ENCODE results near the gene ARHGAP10.
"Not testable (repeated sequence)": the region's sequence is repeated elsewhere in the genome, so short reads cannot be mapped to it uniquely, and the experiment has no call there.

Gene ARHGAP10

GRCh38 chr4:147912106-147912505, 180.2 kb downstream of the ARHGAP10 start:
- DNase-seq (ENCODE audit: low read depth, low spot score), result not testable (repeated sequence)

GRCh38 chr4:147913137-147913536, 181.2 kb downstream of the ARHGAP10 start:
- no peak for DNase-seq (ENCODE audit: low read depth, low spot score)

GRCh38 chr4:147916351-147916750, 184.5 kb downstream of the ARHGAP10 start:
- DNase-seq (ENCODE audit: low read depth, low spot score), result no peak

- no peak for DNase-seq (ENCODE audit: low read depth, low spot score)
Observed at GRCh38 chr4:147923381-147923780, 191.5 kb downstream of the ARHGAP10 start.

GRCh38 chr4:147923854-147924253, 192.0 kb downstream of the ARHGAP10 start:
- DNase-seq (ENCODE audit: low read depth, low spot score), result no peak

GRCh38 chr4:147924604-147925412, 192.9 kb downstream of the ARHGAP10 start:
- no peak for DNase-seq (ENCODE audit: low read depth, low spot score)

- DNase-seq (ENCODE audit: low read depth, low spot score), result no peak
Observed at GRCh38 chr4:147927377-147928137, 195.7 kb downstream of the ARHGAP10 start.

- no peak for DNase-seq (ENCODE audit: low read depth, low spot score)
Observed at GRCh38 chr4:147928400-147928799, 196.5 kb downstream of the ARHGAP10 start.

GRCh38 chr4:147929746-147930145, 197.9 kb downstream of the ARHGAP10 start:
- DNase-seq (ENCODE audit: low read depth, low spot score), result no peak

- no peak for DNase-seq (ENCODE audit: low read depth, low spot score)
Observed at GRCh38 chr4:147933316-147933715, 201.4 kb downstream of the ARHGAP10 start.

GRCh38 chr4:147933779-147934178, 201.9 kb downstream of the ARHGAP10 start:
- DNase-seq (ENCODE audit: low read depth, low spot score), result no peak

GRCh38 chr4:147938496-147938895, 206.6 kb downstream of the ARHGAP10 start:
- DNase-seq (ENCODE audit: low read depth, low spot score), result no peak

GRCh38 chr4:147940171-147940570, 208.3 kb downstream of the ARHGAP10 start:
- DNase-seq (ENCODE audit: low read depth, low spot score), result no peak

GRCh38 chr4:147941373-147941772, 209.5 kb downstream of the ARHGAP10 start:
- no peak for DNase-seq (ENCODE audit: low read depth, low spot score)

- DNase-seq (ENCODE audit: low read depth, low spot score), result no peak
Observed at GRCh38 chr4:147942729-147943128, 210.8 kb downstream of the ARHGAP10 start.

- no peak for DNase-seq (ENCODE audit: low read depth, low spot score)
Observed at GRCh38 chr4:147943159-147943638, 211.3 kb downstream of the ARHGAP10 start.

- DNase-seq (ENCODE audit: low read depth, low spot score), result no peak
Observed at GRCh38 chr4:147944249-147944648, 212.4 kb downstream of the ARHGAP10 start.

- no peak for DNase-seq (ENCODE audit: low read depth, low spot score)
Observed at GRCh38 chr4:147944670-147945260, 212.9 kb downstream of the ARHGAP10 start.

- no peak for DNase-seq (ENCODE audit: low read depth, low spot score)
Observed at GRCh38 chr4:147948336-147948735, 216.4 kb downstream of the ARHGAP10 start.

GRCh38 chr4:147950261-147950660, 218.4 kb downstream of the ARHGAP10 start:
- no peak for DNase-seq (ENCODE audit: low read depth, low spot score)

- DNase-seq (ENCODE audit: low read depth, low spot score), result no peak
Observed at GRCh38 chr4:147950841-147951240, 219.0 kb downstream of the ARHGAP10 start.

- no peak for DNase-seq (ENCODE audit: low read depth, low spot score)
Observed at GRCh38 chr4:147954850-147955249, 223.0 kb downstream of the ARHGAP10 start.

Measured in activated naive CD8-positive, alpha-beta T cell treated with anti-CD3 and anti-CD28 coated beads, Interleukin-2, amount 50 U/mL, for 16 hours (primary cell).